ENCODE measurements around the gene TMEM115. TPM values are rescaled to one million over a fixed set of nuclear protein-coding genes. Genes with fewer than 3 reads are reported as not detected.

TMEM115 gene
- total RNA-seq, 4 donors from 2014 or later: 60.7 to 85.3 (median 70.2) TPM

DNA sequence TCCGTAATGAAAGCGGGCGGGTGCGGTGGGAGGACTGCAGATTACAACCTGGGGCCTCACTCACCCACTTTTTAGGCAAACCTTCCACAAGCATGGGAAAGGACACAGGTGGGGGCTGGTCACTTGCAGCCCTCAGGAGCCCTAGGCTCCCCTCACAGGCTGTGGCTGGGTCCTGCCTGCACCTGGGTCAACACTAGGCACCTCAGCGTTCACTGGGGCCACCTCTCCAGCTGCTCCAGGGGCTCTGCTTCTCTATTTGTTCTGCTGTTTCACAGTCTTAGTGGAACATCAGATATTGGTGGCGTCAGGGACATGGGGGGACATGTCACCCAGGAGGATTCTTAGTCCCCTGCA, 30.1 kb upstream of the TMEM115 start:
- no peaks in the 10 kb centered on the region for H3K9me3 ChIP-seq
- no peak overlapping the region for H3K27ac ChIP-seq
- no peak overlapping the region for H3K4me3 ChIP-seq
- peaks cover 37% of the 10 kb centered on the region for H3K4me1 ChIP-seq
- no peak for DNase-seq (ENCODE audit: low spot score in 2 of 2)
- 94% methylated on average over 6 of the region's 6 CpGs for WGBS
- no peaks in the 10 kb centered on the region for H3K36me3 ChIP-seq
- H3K27me3 ChIP-seq: no peaks in the 10 kb centered on the region
- no peak for TF ChIP-seq EP300 (IDR thresholded peaks at IDR 0.05)
- TF ChIP-seq, protein P1, sequence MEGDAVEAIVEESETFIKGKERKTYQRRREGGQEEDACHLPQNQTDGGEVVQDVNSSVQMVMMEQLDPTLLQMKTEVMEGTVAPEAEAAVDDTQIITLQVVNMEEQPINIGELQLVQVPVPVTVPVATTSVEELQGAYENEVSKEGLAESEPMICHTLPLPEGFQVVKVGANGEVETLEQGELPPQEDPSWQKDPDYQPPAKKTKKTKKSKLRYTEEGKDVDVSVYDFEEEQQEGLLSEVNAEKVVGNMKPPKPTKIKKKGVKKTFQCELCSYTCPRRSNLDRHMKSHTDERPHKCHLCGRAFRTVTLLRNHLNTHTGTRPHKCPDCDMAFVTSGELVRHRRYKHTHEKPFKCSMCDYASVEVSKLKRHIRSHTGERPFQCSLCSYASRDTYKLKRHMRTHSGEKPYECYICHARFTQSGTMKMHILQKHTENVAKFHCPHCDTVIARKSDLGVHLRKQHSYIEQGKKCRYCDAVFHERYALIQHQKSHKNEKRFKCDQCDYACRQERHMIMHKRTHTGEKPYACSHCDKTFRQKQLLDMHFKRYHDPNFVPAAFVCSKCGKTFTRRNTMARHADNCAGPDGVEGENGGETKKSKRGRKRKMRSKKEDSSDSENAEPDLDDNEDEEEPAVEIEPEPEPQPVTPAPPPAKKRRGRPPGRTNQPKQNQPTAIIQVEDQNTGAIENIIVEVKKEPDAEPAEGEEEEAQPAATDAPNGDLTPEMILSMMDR (IDR thresholded peaks at IDR 0.05): no peak
- no peak for TF ChIP-seq POLR2A (IDR thresholded peaks at IDR 0.05)
- no peak for TF ChIP-seq POLR2AphosphoS5 (IDR thresholded peaks at IDR 0.05)

DNA sequence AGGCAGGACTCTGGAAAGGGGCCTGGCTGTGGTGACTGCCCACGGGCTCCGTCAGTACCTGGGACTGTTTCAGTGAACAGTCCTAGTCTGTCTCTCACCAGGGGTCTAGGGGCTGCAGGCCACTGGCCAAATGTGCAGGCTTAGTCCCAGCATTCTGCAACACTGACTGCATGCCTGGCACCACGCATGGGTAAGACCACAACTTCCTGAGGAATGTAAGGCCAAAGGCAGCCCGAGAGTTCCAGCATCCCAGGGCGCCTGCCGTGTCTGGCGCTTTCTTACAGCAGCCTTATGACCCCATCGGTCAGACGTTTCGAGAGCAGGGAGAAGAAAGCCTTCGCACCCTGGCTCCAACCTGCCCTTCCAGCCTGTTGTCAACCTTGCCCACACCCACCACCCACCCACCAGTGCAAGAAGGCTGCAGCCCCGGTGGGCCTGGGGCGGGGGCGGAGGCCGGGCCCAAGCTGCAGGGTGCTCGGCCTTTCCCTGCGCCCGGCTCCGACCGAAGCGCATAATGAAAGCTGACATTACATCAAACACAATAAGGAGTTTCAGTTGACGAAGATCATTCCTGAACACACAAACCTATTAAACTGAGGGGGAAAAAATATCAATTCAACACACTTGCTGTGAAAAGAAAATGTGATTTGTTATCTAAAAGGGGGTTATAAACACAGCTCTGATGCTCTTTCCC, 29.5 kb upstream of the TMEM115 start:
- Histone ChIP-seq H3K27ac (no peak overlapping the region), H3K4me1 (peaks cover 40% of the 10 kb centered on the region), H3K9me3 (no peaks in the 10 kb centered on the region), H3K4me3 (no peak overlapping the region), H3K27me3 (no peaks in the 10 kb centered on the region), H3K36me3 (no peaks in the 10 kb centered on the region)
- no peak for DNase-seq (ENCODE audit: low spot score in 2 of 2)
- 81% methylated on average over 14 of the region's 22 CpGs for whole genome bisulfite sequencing
- no peak for TF ChIP-seq POLR2AphosphoS5 (IDR thresholded peaks at IDR 0.05)
- TF ChIP-seq, protein P1 (IDR thresholded peaks at IDR 0.05): no peak

DNA sequence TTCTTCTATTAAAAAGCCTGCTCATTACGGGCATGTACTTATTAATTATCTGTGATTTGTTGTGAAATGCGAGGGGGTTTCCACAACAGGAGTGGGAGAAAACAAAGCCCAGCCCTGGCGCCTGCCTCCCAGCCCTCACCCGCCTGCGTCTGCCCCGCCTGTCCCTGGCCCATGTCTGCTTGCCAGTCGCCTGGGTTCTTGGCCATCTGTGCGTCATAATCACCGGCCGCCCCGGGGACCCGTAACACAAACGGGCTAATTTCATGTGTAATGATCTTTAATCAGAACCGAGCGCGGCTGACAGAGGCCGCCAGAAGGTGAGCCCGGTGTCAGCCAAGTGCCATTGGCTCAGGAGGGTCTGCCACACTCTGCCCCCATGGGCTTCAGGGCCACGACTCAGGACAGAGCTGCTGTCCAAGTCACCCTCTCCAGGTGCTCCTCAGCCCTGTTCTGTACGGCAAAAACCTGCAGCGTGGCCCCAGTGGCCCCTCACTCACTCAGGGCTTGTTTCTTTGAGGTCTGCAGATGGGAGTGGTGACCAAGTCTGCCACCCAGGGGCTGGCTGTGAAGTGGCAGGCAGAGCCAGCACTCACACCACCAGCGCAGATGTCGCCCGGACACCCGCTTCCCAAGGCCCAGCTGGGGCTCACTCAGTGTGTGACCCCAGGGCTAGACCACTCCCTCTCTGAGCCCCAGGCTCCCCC, 28.8 kb upstream of the TMEM115 start:
- H3K4me3 ChIP-seq: no peak overlapping the region
- WGBS: 69% methylated on average over 19 of the region's 25 CpGs
- no peaks in the 10 kb centered on the region for H3K27me3 ChIP-seq
- H3K27ac ChIP-seq: no peak overlapping the region
- no peaks in the 10 kb centered on the region for H3K36me3 ChIP-seq
- TF ChIP-seq, protein P1 (IDR thresholded peaks at IDR 0.05): peak in 1 of 2 donors; percentile 30
- TF ChIP-seq POLR2A (IDR thresholded peaks at IDR 0.05): no peak
- H3K4me1 ChIP-seq: peaks cover 44% of the 10 kb centered on the region
- no peak for DNase-seq (ENCODE audit: low spot score in 2 of 2)
- H3K9me3 ChIP-seq: no peaks in the 10 kb centered on the region

DNA sequence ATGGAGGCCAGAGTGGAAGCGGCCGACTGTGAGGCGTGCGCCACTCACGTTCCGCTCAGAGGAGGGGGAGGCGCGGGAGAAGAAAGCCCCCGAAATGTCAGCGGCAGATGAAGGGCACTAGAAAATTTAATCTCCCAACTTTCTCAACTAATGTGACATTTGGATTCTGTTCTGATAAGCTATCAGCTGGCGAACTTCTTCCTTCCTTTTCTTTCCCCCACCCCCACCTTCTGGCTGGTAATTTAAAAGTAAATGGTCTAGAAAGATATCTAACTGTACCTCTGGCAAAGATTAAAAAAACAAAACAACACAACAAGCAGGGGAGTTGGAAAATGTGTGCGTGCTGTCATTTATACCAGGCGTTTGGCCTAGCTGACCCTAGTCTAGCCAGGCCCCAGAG, 26.4 kb upstream of the TMEM115 start:
- no peak for DNase-seq (ENCODE audit: low spot score in 2 of 2)
- peaks cover 29% of the 10 kb centered on the region for H3K4me1 ChIP-seq
- TF ChIP-seq POLR2AphosphoS5 (IDR thresholded peaks at IDR 0.05) (no peak), EP300 (IDR thresholded peaks at IDR 0.05) (no peak), POLR2A (IDR thresholded peaks at IDR 0.05) (no peak)
- TF ChIP-seq, protein P1 (IDR thresholded peaks at IDR 0.05): no peak
- WGBS: 83% methylated on average over 13 of the region's 13 CpGs
- H3K27ac ChIP-seq: no peak overlapping the region
- H3K4me3 ChIP-seq: no peak overlapping the region
- no peaks in the 10 kb centered on the region for H3K27me3 ChIP-seq
- H3K9me3 ChIP-seq: no peaks in the 10 kb centered on the region
- H3K36me3 ChIP-seq: no peaks in the 10 kb centered on the region

DNA sequence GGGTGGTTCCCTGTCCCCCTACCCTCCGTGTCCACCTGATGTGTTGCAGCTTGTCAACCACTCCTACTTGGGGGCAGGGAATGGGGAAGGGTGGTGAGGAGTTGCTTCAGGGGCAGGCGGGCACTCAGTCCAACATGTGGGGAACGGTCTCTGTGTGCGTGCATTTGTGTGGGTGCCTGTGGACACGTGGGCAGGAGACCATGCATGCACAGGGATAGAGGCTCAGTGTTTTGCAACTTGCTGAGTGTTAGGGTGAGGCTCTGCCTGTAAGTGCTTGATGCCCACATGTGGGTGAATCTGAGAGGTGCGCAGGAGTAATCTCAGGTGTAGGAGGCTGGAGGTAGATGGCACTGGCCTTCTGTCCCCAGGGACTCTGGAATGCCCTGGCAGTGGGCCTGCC, 24.4 kb upstream of the TMEM115 start:
- 95% methylated on average over 4 of the region's 6 CpGs for WGBS
- Histone ChIP-seq H3K4me3 (no peak overlapping the region), H3K36me3 (no peaks in the 10 kb centered on the region), H3K9me3 (no peaks in the 10 kb centered on the region), H3K27ac (no peak overlapping the region), H3K4me1 (peaks cover 25% of the 10 kb centered on the region), H3K27me3 (no peaks in the 10 kb centered on the region)
- TF ChIP-seq EP300 (IDR thresholded peaks at IDR 0.05) (no peak), POLR2A (IDR thresholded peaks at IDR 0.05) (no peak), POLR2AphosphoS5 (IDR thresholded peaks at IDR 0.05) (no peak)
- TF ChIP-seq, protein P1 (IDR thresholded peaks at IDR 0.05): no peak
- DNase-seq (ENCODE audit: low spot score in 2 of 2): no peak
